Transverse colon (tissue), 4 donors: ENCODE data around the gene TSPYL6.

Source experiments
- EP300 ChIP-seq: sonication (generic); formaldehyde crosslinking; IDR thresholded peaks from one replicate; pipeline ENCODE4 v1.6.1; 2017; ENCODE audit warnings: antibody characterized with exemption, low read depth
- POLR2AphosphoS5 ChIP-seq, 3 donors: sonication (generic); formaldehyde crosslinking; IDR thresholded peaks; one replicate each; pipeline ENCODE4 v1.6.1; 2016; ENCODE audit warnings: antibody characterized with exemption in 3 of 3
- TF ChIP-seq, protein P1 (sequence below), 5 experiments: fragments of 200-600 bp in 3 of 5; fragments of 450-650 bp in 2 of 5; sonication (generic) in 3 of 5; IDR thresholded peaks; 1 replicate in 2 of 5; 2 replicates in 3 of 5; pipeline ENCODE4 v1.5.1; 2016 to 2017; ENCODE audit warnings: antibody characterized with exemption in 5 of 5, inconsistent platforms in 3 of 5, mild to moderate bottlenecking in 2 of 5, moderate library complexity in 1 of 5

DNA sequence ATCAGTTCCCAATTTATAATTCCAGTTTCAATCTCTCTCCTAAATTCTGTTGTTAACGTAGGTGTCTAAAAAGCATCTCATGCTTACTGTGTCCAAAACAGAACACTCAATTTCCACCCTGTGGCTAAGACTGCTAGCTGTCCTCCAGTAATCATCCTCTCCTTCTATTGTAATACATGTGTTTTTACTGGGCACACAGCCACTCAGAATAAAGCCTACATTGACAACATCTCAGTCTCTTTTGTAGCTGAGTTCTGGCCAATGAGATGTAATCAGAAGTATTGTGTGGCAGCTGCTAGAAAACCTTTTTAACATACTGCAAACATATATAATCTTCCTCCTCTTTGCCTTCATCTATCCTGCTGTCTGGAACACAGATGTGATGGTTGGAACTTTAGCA, 29.4 kb upstream of the TSPYL6 start:
- TF ChIP-seq EP300 (no peak), POLR2AphosphoS5 (IDR thresholded peaks at IDR 0.05) (no peak)
- TF ChIP-seq, protein P1, sequence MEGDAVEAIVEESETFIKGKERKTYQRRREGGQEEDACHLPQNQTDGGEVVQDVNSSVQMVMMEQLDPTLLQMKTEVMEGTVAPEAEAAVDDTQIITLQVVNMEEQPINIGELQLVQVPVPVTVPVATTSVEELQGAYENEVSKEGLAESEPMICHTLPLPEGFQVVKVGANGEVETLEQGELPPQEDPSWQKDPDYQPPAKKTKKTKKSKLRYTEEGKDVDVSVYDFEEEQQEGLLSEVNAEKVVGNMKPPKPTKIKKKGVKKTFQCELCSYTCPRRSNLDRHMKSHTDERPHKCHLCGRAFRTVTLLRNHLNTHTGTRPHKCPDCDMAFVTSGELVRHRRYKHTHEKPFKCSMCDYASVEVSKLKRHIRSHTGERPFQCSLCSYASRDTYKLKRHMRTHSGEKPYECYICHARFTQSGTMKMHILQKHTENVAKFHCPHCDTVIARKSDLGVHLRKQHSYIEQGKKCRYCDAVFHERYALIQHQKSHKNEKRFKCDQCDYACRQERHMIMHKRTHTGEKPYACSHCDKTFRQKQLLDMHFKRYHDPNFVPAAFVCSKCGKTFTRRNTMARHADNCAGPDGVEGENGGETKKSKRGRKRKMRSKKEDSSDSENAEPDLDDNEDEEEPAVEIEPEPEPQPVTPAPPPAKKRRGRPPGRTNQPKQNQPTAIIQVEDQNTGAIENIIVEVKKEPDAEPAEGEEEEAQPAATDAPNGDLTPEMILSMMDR (IDR thresholded peaks at IDR 0.05) = no peak
